Head of caudate nucleus (tissue), 42 donors: ENCODE data around the gene NPHP4.

Experiments used
- DNase-seq, 42 donors: peaks; one replicate each; pipeline versions ENCODE4 v3.0.0 to v3.0.0-alpha.2; 2020 to 2021; ENCODE audit warnings: mixed read lengths in 7 of 42
- intact Hi-C: fragments of 100-400 bp; cut with DNase I; formaldehyde crosslinking; loops from one replicate; pipeline ENCODE4 v1.15.0; 2022

NPHP4 gene

DNA sequence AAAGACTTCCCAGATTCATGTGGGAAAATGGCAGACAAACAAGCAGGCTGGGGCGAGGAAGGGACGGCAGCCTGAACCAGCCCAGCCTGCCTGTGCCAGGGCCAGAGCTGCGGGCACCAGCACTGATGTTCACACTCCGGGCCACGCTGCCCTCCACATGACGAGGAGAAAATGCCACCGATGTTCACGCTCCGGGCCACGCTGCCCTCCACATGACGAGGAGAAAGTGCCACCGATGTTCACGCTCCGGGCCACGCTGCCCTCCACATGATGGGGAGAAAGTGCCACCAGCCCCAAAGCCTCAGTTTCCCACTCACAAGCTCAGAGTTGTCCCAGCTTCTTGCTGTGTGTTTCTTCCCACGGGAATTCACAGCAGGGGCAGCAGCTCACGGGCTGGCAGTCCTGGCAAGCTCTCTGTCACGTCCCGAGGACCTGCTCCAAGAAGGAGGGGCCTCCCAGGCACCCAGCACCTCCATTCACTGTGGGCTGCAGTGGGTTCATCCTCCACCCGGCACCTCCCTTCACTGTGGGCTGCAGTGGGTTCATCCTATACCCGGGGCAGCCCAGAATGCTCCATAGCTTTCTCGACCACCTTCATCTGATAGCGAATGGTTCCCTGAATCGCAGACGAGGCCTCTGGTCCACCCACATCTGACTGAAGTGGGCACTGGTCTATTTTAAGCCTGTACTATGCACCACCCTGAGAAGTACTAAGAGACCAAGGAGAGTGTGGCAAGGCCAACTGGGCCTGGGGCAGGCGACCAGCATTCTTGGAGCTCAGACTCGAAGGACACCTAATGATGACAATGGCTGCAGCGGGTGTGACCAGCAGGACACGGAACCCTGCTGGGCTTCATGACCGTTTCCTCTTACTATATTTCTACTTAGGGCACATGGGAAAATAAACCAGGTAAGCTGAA lies 108.8 kb downstream of the NPHP4 start:
- DNase-seq = no peak
- intact Hi-C loops = no loop called here

- no peak for DNase-seq
- intact Hi-C loops = no loop called here
These were observed 109.7 kb downstream of the NPHP4 start for GRCh38 chr1:5882367-5883128.

GRCh38 chr1:5881526-5882222 lies 110.6 kb downstream of the NPHP4 start:
- no peak for DNase-seq
- intact Hi-C loops = no loop called here

DNA sequence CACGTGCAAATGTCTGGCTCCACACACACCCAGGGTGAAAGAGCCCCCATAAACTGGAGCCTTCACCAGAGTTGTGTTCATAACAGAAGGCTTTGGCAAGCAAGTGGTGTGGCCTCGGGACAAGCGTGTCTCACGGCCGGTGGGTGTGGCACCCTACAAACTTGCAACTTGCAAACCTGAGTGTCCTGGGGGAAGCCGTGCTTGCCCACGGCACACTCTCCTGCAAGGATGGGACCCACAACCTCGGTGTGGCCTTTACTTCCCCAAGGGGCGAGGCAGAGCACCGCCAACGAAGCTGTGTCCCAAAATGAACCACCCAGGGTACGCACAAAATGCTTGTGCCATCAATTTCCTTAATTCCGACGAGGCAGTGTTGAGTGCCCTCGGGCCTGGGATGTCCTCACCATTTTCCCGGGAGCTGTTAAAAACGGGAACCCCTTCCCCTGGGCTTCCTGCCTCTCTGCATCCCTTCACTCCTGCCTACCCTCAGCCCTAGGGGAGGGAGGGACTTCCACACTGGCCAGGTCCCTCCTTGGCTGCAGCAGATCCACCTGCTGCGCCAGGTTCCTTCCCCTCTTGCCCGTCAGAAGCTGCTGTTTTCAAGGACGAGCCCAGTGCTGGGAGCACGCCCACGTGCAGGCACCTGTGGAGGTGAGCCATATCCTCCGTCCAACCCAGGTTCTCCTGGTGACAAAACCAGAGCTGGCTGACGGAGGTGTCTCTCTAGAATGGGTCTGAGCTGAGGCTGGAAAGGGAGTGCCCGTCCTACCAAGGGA lies 111.4 kb downstream of the NPHP4 start:
- intact Hi-C loops = no loop called here
- no peak for DNase-seq

DNA sequence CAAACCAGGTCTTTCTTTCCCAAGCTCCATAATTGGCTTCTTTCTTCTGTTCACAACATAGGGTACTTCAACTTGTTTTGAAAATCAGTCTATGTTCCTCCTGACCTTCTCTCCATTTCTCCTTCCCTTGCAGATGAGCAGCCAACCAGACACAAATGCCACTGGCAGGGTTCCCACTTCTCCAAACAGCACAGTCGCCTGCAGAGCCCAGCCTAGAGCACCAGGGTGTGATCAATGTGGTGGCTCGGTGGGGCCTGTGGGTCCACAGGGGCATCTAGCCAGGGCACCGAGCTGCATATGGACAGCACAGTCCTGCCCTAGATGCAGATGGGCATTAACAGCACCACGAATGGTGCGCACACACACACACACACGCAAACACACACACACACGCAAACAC lies 112.8 kb downstream of the NPHP4 start:
- DNase-seq = no peak
- intact Hi-C loops = no loop called here

GRCh38 chr1:5878971-5879370 lies 113.3 kb downstream of the NPHP4 start:
- DNase-seq = no peak
- intact Hi-C loops = no loop called here

DNA sequence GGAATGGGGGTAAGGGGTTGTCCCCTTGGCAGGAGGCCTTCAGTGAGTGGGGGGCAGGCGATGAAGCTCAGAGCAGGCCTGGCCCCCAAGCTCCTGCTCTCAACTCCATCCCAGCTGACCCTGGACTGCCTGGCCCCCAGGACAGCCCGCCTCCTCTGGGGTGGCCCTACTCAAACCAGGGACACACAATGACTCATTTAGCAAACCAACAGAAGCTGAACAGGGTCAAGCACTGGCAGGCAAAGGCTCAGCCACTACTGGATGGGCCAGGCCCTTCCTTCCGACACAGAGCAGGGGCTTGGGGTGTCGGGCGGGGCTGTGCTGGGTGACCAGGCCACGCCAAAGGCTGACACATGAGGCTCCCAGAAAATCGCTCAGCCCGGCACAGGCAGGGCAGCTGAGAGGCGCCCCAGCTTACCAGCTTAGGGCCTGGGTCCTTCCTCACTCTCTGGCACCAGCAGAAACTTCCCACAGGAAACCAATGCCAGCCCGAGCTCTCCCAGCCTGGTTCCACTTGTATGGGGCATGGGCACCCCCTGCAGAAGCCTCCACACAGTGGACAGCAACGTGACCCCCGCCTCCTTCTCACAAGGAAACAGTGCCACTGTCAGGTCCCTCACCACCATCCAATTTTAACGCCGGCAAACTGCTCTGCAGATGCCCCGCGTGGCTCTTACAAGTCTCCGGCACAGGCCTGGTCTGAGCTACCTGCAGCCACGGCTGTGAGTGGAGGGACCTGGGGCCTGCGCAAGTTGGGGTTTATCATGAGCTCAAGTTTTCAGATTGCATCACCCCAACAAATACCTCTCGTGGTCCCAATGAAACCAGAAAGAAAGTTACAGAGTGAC lies 114.3 kb downstream of the NPHP4 start:
- intact Hi-C loops = no loop called here
- DNase-seq = no peak

DNA sequence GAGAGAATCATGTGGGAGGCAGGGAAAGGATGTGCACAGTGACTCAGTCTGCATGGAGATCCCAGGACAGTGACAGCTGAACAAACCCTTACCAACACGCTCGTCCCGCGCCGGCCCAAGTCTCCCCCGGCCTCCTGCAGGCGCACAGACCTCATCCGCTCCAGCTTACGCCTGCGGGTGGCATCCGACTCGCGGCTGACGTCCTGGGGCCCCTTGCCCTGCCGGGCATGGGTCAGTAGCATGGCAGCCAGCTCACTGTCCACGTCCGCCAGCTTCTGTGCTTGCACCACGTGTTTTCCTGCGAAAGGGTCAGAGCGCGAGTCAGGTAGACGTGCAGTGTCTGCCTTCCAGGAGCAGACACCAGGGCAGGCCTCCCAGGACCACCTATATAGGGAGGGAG lies 115.2 kb downstream of the NPHP4 start:
- no peak for DNase-seq
- intact Hi-C loops = no loop called here

DNA sequence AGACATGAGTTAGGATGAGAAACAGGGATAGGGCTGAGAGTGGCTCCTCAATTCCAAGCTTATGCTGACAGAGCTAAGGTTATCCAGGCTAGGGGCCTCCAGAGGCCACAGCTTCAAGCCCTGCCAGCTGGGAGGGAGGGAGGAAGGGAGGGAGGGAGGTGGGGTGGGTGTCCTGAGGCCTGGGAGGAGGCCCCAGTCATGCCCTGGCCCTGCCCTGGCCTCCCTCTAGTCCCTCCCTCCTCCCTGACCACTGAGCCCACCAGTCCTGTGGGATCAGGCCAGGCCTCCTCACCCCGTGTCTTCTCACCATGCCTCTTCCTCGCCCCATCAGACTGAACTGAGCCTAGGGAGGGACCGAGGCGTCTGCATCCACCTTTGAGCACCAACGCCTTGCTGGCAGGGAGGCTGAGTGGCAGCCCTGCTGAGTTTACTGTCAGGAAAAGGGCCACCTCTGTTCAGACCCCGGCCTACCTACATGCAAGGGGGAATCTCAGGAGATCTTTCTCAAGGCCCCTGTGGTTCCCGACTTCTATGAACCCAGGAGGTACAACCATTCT lies 116.1 kb downstream of the NPHP4 start:
- no peak for DNase-seq
- intact Hi-C loops = no loop called here

DNA sequence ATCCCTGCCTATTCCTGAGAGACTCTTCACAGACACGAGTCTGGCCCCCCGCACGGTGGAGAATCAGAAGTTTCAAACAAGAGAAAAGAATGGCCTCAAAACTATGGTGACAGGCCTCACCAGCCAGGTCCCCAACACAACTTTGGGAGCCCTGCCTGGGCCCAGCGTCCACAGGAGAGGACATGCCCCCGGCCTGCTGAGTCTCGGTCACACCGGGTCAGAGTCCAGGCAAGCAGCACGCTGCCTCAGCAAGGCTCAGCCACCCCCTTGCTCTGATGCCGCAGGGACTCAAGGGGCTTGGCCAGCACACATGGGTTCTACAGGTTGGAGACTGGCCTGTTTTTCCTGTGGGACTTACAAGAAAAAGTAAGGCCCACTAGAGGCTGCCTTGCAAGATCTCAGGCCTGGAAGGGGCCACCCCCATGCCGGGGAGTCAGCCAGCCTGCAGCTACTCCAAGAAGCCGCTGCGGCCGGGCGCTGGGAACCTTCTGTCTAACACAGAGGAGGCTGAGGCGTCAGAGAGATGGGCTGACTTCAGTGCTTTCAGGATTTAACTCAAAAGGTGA lies 116.8 kb downstream of the NPHP4 start:
- DNase-seq = no peak
- intact Hi-C loops = no loop called here

DNA sequence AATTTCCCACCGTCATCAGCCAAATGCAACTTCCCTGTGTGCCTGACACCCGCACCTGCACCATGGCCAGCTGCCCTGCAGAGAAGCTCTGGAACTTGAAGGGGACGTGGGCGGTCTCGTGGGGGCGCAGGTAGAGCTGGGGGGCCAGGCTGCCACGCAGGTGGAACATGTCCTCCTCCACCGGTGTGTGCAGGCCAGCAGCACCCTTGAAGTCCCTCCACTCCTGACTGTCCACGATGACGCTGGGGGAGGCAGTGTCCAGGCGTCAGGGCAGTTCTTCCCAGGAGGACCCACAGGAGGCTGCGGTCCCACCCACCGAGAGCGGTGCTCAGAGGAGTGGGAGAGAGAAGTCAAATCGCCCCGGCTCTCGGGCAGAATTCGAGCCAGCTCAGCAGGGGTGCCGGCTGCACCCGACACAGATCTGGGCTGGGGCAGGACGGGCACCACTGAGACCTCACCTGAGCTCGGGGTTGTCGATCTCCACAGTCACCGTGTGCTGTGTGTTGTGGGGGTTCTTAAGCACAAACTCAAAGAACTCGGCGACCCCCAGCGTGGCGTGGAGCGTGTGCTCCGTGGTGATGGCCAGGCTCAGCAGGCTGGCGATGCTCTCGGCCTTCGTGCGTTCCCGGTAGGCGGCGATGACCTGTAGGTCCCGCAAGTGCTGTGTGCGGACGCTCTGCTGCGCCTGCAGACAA lies 117.7 kb downstream of the NPHP4 start:
- intact Hi-C loops = no loop called here
- DNase-seq = no peak

DNA sequence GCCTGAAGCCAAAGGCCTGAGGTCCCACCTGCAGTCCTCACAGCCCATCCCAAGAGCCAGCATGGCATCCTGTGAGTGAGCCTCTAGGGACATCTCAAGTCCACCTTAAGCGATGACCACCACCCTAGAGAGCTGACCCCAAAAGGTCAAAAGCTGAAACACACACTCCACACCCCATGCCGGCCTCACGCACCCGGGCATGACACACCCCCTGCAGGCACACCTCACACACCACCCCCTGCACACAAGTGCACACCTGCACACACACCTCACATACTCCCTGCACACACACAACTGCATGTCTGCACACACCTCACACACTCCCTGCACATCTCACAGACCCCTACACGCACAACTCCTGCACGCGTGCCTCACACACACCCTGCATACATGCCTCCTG lies 118.7 kb downstream of the NPHP4 start:
- DNase-seq = no peak
- intact Hi-C loops = no loop called here

GRCh38 chr1:5872886-5873285 lies 119.3 kb downstream of the NPHP4 start:
- intact Hi-C loops = no loop called here
- no peak for DNase-seq

DNA sequence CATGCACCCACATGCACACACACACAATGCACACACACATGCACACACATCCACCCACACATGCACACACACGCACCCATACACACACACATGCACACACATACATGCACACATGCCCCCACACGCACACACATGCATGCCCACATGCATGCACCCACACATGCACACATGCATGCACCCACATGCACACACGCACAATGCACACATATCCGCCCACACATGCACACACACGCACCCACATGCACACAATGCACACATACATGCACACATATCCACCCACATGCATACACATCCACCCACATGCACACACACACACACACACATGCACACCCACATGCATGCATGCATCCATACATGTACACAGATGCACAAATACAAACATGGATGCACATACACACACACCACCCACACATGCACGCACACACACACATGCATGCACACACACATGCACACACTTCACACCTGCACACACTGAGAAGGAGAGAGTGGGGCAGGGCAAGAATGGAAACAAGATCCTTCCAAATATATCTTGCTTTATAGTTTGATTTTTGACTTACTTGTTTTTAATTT lies 123.2 kb downstream of the NPHP4 start:
- intact Hi-C loops = no loop called here
- no peak for DNase-seq

- no peak for DNase-seq
- intact Hi-C loops = no loop called here
These were observed 126.5 kb downstream of the NPHP4 start for GRCh38 chr1:5865774-5866173.

DNA sequence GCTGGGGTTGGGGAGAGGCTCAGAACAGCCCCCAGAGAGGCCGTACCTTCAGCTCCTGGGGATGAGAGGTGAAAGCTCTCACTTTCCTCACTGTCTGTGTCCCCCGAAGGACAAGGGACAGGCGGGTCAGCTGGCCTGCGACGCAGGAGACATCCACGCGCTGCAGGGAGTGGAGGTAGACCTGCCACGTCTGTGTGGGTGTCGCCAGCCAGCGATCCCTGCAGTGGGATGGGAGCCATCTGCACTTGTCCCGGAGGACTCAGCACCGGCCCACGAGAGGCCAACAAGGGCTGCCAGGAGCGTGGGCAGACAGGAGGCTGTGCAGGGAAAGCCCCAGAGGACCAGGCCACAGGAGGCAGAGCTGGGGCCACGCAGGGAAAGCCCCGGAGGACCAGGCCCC lies 127.2 kb downstream of the NPHP4 start:
- peak in 1 of 42 donors; percentile 47 for DNase-seq
- intact Hi-C loops = no loop called here

GRCh38 chr1:5864256-5864655 lies 128.0 kb downstream of the NPHP4 start:
- intact Hi-C loops = no loop called here
- DNase-seq = no peak
